Mesenchymal stem cell (in vitro differentiated cells and primary cell): ENCODE results near the gene ITGA1. TPM values are rescaled to one million over a fixed set of nuclear protein-coding genes. Genes with fewer than 3 reads are reported as not detected.
A peak's percentile ranks its signal among the peaks of the same experiment; 100 is the strongest.

ENCODE experiments used
- DNase-seq: peaks from one replicate; pipeline ENCODE4 v3.0.0-alpha.2; 2013
- H2AFZ ChIP-seq: one replicate; pipeline ENCODE4 v1.6.1; 2013; ENCODE audit warnings: low read depth, mild to moderate bottlenecking, control low read depth, inconsistent platforms, low read length, moderate library complexity
- H2AK5ac ChIP-seq: 2 replicates; pipeline ENCODE4 v1.6.1; 2013; ENCODE audit warnings: low read length, moderate library complexity, mild to moderate bottlenecking, inconsistent platforms; ENCODE audit not compliant: severe bottlenecking
- H2BK120ac ChIP-seq: one replicate; pipeline ENCODE4 v1.6.1; 2013; ENCODE audit warnings: low read depth, mild to moderate bottlenecking, inconsistent platforms, low read length, moderate library complexity
- H2BK12ac ChIP-seq, 2 experiments: one replicate each; pipeline ENCODE4 v1.6.1; 2013; ENCODE audit warnings: inconsistent platforms in 2 of 2, low read length in 2 of 2, mild to moderate bottlenecking in 2 of 2, moderate library complexity in 2 of 2, control low read depth in 1 of 2
- H2BK15ac ChIP-seq: one replicate; pipeline ENCODE4 v1.6.1; 2013; ENCODE audit warnings: mild to moderate bottlenecking, low read depth, inconsistent platforms; ENCODE audit not compliant: poor library complexity, severe bottlenecking
- H2BK5ac ChIP-seq: 2 replicates; pipeline ENCODE4 v1.6.1; 2013; ENCODE audit warnings: low read depth, mild to moderate bottlenecking, low read length, control low read depth, inconsistent platforms; ENCODE audit not compliant: poor library complexity, severe bottlenecking
- H3K14ac ChIP-seq, 2 experiments: one replicate each; pipeline ENCODE4 v1.6.1; 2013; ENCODE audit warnings: inconsistent platforms in 2 of 2, low read length in 2 of 2, control low read depth in 1 of 2, mild to moderate bottlenecking in 1 of 2, moderate library complexity in 1 of 2
- H3K18ac ChIP-seq, 2 experiments: one replicate each; pipeline ENCODE4 v1.6.1; 2013; ENCODE audit warnings: inconsistent platforms in 2 of 2, low read length in 2 of 2, control low read depth in 1 of 2, low read depth in 1 of 2, mild to moderate bottlenecking in 1 of 2
- H3K23ac ChIP-seq, 2 experiments: one replicate each; pipeline ENCODE4 v1.6.1; 2013; ENCODE audit warnings: inconsistent platforms in 2 of 2, low read length in 2 of 2, mild to moderate bottlenecking in 2 of 2, moderate library complexity in 2 of 2, control low read depth in 1 of 2
- H3K27ac ChIP-seq: 2 replicates; pipeline ENCODE4 v1.5.1; 2013; ENCODE audit warnings: mild to moderate bottlenecking, moderate library complexity, low read length, control low read depth, inconsistent platforms; ENCODE audit not compliant: poor library complexity, severe bottlenecking
- H3K27me3 ChIP-seq, 2 experiments: 2 replicates each; pipeline versions ENCODE4 v1.6.1 to v1.7.0; 2013; ENCODE audit warnings: low read length in 2 of 2, mild to moderate bottlenecking in 2 of 2, moderate library complexity in 2 of 2, control low read depth in 1 of 2, inconsistent platforms in 1 of 2; ENCODE audit not compliant: control insufficient read depth in 1 of 2, insufficient read depth in 1 of 2
- H3K36me3 ChIP-seq, 2 experiments: 2 replicates each; pipeline versions ENCODE4 v1.6.1 to v1.7.0; 2013; ENCODE audit warnings: low read length in 2 of 2, control low read depth in 1 of 2, inconsistent platforms in 1 of 2, low read depth in 1 of 2, mild to moderate bottlenecking in 1 of 2; ENCODE audit not compliant: insufficient read depth in 2 of 2, control insufficient read depth in 1 of 2
- H3K4ac ChIP-seq, 2 experiments: one replicate each; pipeline ENCODE4 v1.6.1; 2013; ENCODE audit warnings: inconsistent platforms in 2 of 2, low read length in 2 of 2, mild to moderate bottlenecking in 2 of 2, moderate library complexity in 2 of 2, control low read depth in 1 of 2, low read depth in 1 of 2
- H3K4me1 ChIP-seq: 2 replicates; pipeline ENCODE4 v1.6.1; 2013; ENCODE audit warnings: low read depth, low read length, control low read depth; ENCODE audit not compliant: control insufficient read depth, insufficient read depth
- H3K4me2 ChIP-seq: 2 replicates; pipeline ENCODE4 v1.6.1; 2013; ENCODE audit warnings: low read length, mild to moderate bottlenecking, inconsistent platforms; ENCODE audit not compliant: poor library complexity, severe bottlenecking
- H3K4me3 ChIP-seq, 2 experiments: 2 replicates each; pipeline versions ENCODE4 v1.5.1 to v1.7.0; 2013; ENCODE audit warnings: low read length in 2 of 2, mild to moderate bottlenecking in 2 of 2, control low read depth in 1 of 2, low read depth in 1 of 2; ENCODE audit not compliant: insufficient read depth in 1 of 2
- H3K79me1 ChIP-seq: replicated peaks from 2 replicates; pipeline ENCODE4 v1.6.1; 2013; ENCODE audit warnings: mild to moderate bottlenecking, control low read depth, low read length, inconsistent platforms; ENCODE audit not compliant: poor library complexity, severe bottlenecking
- H3K9ac ChIP-seq: 2 replicates; pipeline ENCODE4 v1.7.0; 2013; ENCODE audit warnings: mild to moderate bottlenecking, low read length, moderate library complexity
- H3K9me3 ChIP-seq: 2 replicates; pipeline ENCODE4 v1.7.0; 2013; ENCODE audit warnings: mild to moderate bottlenecking, low read length; ENCODE audit not compliant: control insufficient read depth
- H4K8ac ChIP-seq: one replicate; pipeline ENCODE4 v1.6.1; 2013; ENCODE audit warnings: inconsistent platforms, mild to moderate bottlenecking, low read length, moderate library complexity
- H4K91ac ChIP-seq: one replicate; pipeline ENCODE4 v1.6.1; 2013; ENCODE audit warnings: mild to moderate bottlenecking, low read length, inconsistent platforms
- WGBS: methylation state at CpG from one replicate; pipeline ENCODE4 v1.1.7; 2013; ENCODE audit warnings: mixed read lengths; 5-methylcytosine and 5-hydroxymethylcytosine counted together
- small RNA-seq: library from polyadenylated mRNA; stranded (forward); fragments of <200 nt; extraction: miRNeasy Mini kit (QIAGEN cat#:217004); gene quantifications from one replicate; pipeline ENCODE3, GENCODE V24; 2013; ENCODE audit warnings: low read depth

ITGA1 gene

DNA sequence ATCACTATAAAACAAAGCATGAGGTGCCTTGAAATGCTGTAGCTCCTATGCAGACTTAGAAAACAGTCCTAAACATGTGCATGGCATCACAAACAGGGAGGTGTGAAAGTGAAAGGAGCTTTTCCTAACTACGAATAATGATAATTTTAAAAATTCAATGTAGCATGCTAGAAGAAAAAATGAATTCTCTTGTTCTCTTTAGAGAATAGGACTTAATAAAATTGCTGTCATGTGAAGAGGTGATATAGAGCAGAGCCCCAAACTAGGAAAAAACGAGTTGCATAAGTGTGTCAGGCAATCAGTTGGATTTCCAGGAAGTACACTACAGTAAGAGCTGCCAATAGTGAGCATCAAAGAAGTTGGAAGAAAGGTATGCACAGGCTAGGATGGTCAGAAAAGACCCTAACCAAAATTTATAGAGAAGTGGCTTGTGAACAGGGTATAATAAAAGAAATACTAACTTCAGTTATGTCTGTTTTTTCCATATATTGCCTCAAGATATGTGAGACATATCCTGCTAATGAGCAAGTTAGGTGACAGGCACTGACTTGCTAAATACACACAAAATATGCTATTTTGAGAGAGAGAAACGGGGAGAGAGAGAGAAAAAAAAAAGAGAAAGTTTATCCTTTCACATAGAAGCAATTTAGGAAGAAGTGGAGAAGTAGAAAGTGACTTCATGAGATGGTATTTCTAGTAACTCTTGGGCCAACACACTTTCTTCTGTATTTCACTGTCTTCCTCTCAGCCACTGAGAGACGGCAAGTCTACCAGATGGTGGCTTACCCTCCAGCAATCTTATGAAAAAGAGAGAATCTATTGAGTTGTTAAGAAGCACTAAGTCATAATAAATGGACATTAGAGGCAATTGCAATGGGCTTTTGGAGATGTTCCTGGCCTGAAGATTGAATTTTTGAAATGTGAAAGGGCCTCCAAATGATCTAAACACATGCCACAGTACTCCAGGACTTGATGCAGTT lies 219.5 kb downstream of the ITGA1 start:
- H2BK15ac ChIP-seq: no peak overlapping the region
- H2BK5ac ChIP-seq: peak overlapping the region; percentile 44
- H3K4me2 ChIP-seq: no peak overlapping the region
- H3K18ac ChIP-seq: peak overlapping the region in 1 of 2 experiments; percentile 54
- no peak overlapping the region for H2BK12ac ChIP-seq
- H2AFZ ChIP-seq: no peak overlapping the region
- no peak overlapping the region for H3K14ac ChIP-seq
- no peak overlapping the region for H3K27ac ChIP-seq
- no peak overlapping the region for H2BK120ac ChIP-seq
- no peak overlapping the region for H3K4ac ChIP-seq
- H3K79me1 ChIP-seq: peaks cover 12% of the 10 kb centered on the region
- no peak overlapping the region for H4K8ac ChIP-seq
- no peak overlapping the region for H3K4me3 ChIP-seq
- H3K27me3 ChIP-seq: no peaks in the 10 kb centered on the region
- H2AK5ac ChIP-seq: peak overlapping the region; percentile 65
- H3K23ac ChIP-seq: no peak overlapping the region
- no peak overlapping the region for H4K91ac ChIP-seq
- peaks cover 0 to 8% of the 10 kb centered on the region in 2 experiments for H3K36me3 ChIP-seq
- 48% methylated on average over 2 of the region's 4 CpGs for WGBS
- no peaks in the 10 kb centered on the region for H3K4me1 ChIP-seq
- DNase-seq: peak; percentile 54
- H3K9ac ChIP-seq: peak overlapping the region; percentile 37
- no peaks in the 10 kb centered on the region for H3K9me3 ChIP-seq

DNA sequence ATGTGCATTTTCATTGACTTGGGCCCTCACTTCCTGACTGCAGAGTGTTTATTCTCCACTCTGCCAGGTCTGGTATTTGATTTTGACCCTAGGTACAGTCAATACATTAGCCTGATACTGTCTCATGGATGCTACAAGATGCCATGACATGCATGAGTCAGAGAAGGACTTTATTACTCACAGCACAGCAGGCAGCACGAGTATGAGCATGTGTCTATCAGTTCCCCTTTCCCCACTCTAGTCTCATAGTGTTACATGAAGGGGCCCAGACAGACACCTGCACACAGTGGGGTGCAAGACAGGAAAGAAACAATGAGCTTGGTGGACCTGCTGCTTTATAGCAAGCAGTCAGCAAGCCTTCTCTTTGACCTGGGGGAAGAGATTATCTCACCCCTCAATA lies 221.0 kb downstream of the ITGA1 start:
- no peak overlapping the region for H4K8ac ChIP-seq
- WGBS: 0% methylated on average over 1 of the region's 1 CpG

More for the DNA sequence above, 221.0 kb downstream of the ITGA1 start:
- H3K27ac ChIP-seq: no peak overlapping the region
- H3K9me3 ChIP-seq: no peaks in the 10 kb centered on the region
- no peak overlapping the region for H3K4ac ChIP-seq
- H3K18ac ChIP-seq: peak overlapping the region in 1 of 2 experiments; percentile 44
- H2BK15ac ChIP-seq: no peak overlapping the region
- H3K27me3 ChIP-seq: no peaks in the 10 kb centered on the region
- H3K4me3 ChIP-seq: no peak overlapping the region
- H3K4me2 ChIP-seq: no peak overlapping the region
- H2BK12ac ChIP-seq: peak overlapping the region in 1 of 2 experiments; percentile 29
- H3K36me3 ChIP-seq: peaks cover 0 to 8% of the 10 kb centered on the region in 2 experiments
- no peak overlapping the region for H3K23ac ChIP-seq
- H4K91ac ChIP-seq: no peak overlapping the region
- no peak overlapping the region for H3K14ac ChIP-seq
- H2AK5ac ChIP-seq: no peak overlapping the region
- H3K4me1 ChIP-seq: no peaks in the 10 kb centered on the region
- H2BK120ac ChIP-seq: no peak overlapping the region
- no peak overlapping the region for H2BK5ac ChIP-seq
- peak; percentile 77 for DNase-seq
- no peak overlapping the region for H3K9ac ChIP-seq
- H2AFZ ChIP-seq: no peak overlapping the region
- peaks cover 7% of the 10 kb centered on the region for H3K79me1 ChIP-seq

Small RNAs within 50 kb of the gene (small RNA-seq; reads per million reads assigned to genes)
- not detected for gene B3GNTL1P1
